ENCODE data around the gene TRIM33. TPM values are rescaled to one million over a fixed set of nuclear protein-coding genes. Genes with fewer than 3 reads are reported as not detected.
"Not testable (repeated sequence)": the region's sequence is repeated elsewhere in the genome, so short reads cannot be mapped to it uniquely, and the experiment has no call there.

Gene TRIM33
- total and polyA plus RNA-seq, 10 of the 15 experiments (the other 5 are each of a cell fraction or from before 2014, with no cell fraction given) = 9.0 to 40.3 (median 22.0) TPM

GRCh38 chr1:114482585-114482984 lies 28.4 kb downstream of the TRIM33 start:
- no peak for DNase-seq (ENCODE audit: low read depth, low spot score)
- TF ChIP-seq GABPA (IDR thresholded peaks at IDR 0.05; ENCODE audit: low read depth) = no peak
- peak; percentile 76 for TF ChIP-seq CBX5 (IDR thresholded peaks at IDR 0.05; ENCODE audit: low read depth)
- 0 out of 4 replicates have a peak, but pooled peaks of 1 of the 2 experiments have one; percentile 51 for TF ChIP-seq ETV6 (conservative IDR thresholded peaks at IDR 0.05 in 1 of 2, IDR thresholded peaks at IDR 0.05 in 1 of 2; ENCODE audit: borderline replicate concordance in 1 of 2, low read depth in 1 of 2)
- no peak for TF ChIP-seq YBX1 (IDR thresholded peaks at IDR 0.05)
- TF ChIP-seq, protein P1, sequence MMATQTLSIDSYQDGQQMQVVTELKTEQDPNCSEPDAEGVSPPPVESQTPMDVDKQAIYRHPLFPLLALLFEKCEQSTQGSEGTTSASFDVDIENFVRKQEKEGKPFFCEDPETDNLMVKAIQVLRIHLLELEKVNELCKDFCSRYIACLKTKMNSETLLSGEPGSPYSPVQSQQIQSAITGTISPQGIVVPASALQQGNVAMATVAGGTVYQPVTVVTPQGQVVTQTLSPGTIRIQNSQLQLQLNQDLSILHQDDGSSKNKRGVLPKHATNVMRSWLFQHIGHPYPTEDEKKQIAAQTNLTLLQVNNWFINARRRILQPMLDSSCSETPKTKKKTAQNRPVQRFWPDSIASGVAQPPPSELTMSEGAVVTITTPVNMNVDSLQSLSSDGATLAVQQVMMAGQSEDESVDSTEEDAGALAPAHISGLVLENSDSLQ (IDR thresholded peaks at IDR 0.05) = peak; percentile 49; the same call in 1 of the 2 replicates
- TF ChIP-seq SPI1 (IDR thresholded peaks at IDR 0.05; ENCODE audit: borderline replicate concordance, insufficient read depth, low read depth, low read length) = peak; percentile 66
- Histone ChIP-seq H3K4me1 (ENCODE audit: control insufficient read depth, insufficient read depth, low read length) (no peaks in the 10 kb centered on the region; the same call in 1 of the 2 replicates), H4K20me1 (ENCODE audit: control insufficient read depth, insufficient read depth) (no peaks in the 10 kb centered on the region), H3K9me3 (replicated peaks; ENCODE audit: control insufficient read depth, insufficient read depth, low read length) (peaks cover 9% of the 10 kb centered on the region), H3K27ac (ENCODE audit: control insufficient read depth, insufficient read depth) (0 out of 2 replicates have a peak overlapping the region, but pooled peaks have one; percentile 14), H3K9ac (ENCODE audit: control insufficient read depth, insufficient read depth, low read length) (no peak overlapping the region), H2AFZ (ENCODE audit: control insufficient read depth, low read depth, low read length) (no peak overlapping the region), H3K27me3 (replicated peaks in 1 of 2; ENCODE audit: control insufficient read depth in 2 of 2, insufficient read depth in 2 of 2, low read length in 1 of 2) (no peaks in the 10 kb centered on the region), H3K4me3 (no peak overlapping the region), H3K36me3 (ENCODE audit: control insufficient read depth in 2 of 2, insufficient read depth in 2 of 2, low read length in 1 of 2) (no peaks in the 10 kb centered on the region; a peak in 2 of 4 replicates), H3K79me2 (ENCODE audit: control insufficient read depth, insufficient read depth, low read length) (peaks cover 26% of the 10 kb centered on the region), H3K4me2 (ENCODE audit: control insufficient read depth, insufficient read depth) (peak overlapping the region; percentile 44)
- CTCF ChIA-PET = interaction anchor here (1.7 kb wide), 1 partner anchor 15 kb away, joined by 5 read pairs; no protein-coding TSS in a partner anchor
- POLR2A ChIA-PET = interaction anchor here (0.7 kb wide), 1 partner anchor 1764 kb away, joined by 3 read pairs; a partner anchor contains a TSS
- intact Hi-C loops (cut with micrococcal nuclease; ENCODE audit: unreplicated experiment) = no loop called here
- WGBS (ENCODE audit: insufficient coverage, insufficient replicate concordance, low lambda C conversion rate, missing lambda C conversion rate) = 22% methylated on average over 3 of the region's 3 CpGs
- ATAC-seq = peak; percentile 93
- in situ Hi-C loops (cut with MboI) = no loop called here
- SMC1A ChIA-PET (ENCODE audit: uncharacterized antibody, unreplicated experiment) = interaction anchor here (1.4 kb wide), 1 partner anchor 36 kb away, joined by 3 read pairs; no protein-coding TSS in a partner anchor
- RAD21 ChIA-PET (ENCODE audit: unreplicated experiment) = no interaction called here
- BruUV-seq (replicated peaks) = no TSS peak
- peak; percentile 44 for FAIRE-seq

GRCh38 chr1:114479636-114480035 lies 31.4 kb downstream of the TRIM33 start:
- CTCF ChIA-PET; H3K9me3 ChIP-seq (replicated peaks; ENCODE audit: control insufficient read depth, insufficient read depth, low read length); in situ Hi-C loops (cut with MboI); POLR2A ChIA-PET; intact Hi-C loops (cut with micrococcal nuclease; ENCODE audit: unreplicated experiment); BruUV-seq (replicated peaks); DNase-seq (ENCODE audit: low read depth, low spot score); RAD21 ChIA-PET (ENCODE audit: unreplicated experiment); H3K4me3 ChIP-seq; H3K4me1 ChIP-seq (ENCODE audit: control insufficient read depth, insufficient read depth, low read length); ATAC-seq; FAIRE-seq; H3K9ac ChIP-seq (ENCODE audit: control insufficient read depth, insufficient read depth, low read length); H3K4me2 ChIP-seq (ENCODE audit: control insufficient read depth, insufficient read depth); H3K27ac ChIP-seq (ENCODE audit: control insufficient read depth, insufficient read depth); H3K27me3 ChIP-seq (replicated peaks in 1 of 2; ENCODE audit: control insufficient read depth in 2 of 2, insufficient read depth in 2 of 2, low read length in 1 of 2); H4K20me1 ChIP-seq (ENCODE audit: control insufficient read depth, insufficient read depth); H3K36me3 ChIP-seq (ENCODE audit: control insufficient read depth in 2 of 2, insufficient read depth in 2 of 2, low read length in 1 of 2); H2AFZ ChIP-seq (ENCODE audit: control insufficient read depth, low read depth, low read length): not testable (repeated sequence)
- H3K79me2 ChIP-seq (ENCODE audit: control insufficient read depth, insufficient read depth, low read length) = peaks cover 36% of the 10 kb centered on the region
- 97% methylated on average over 12 of the region's 17 CpGs for WGBS (ENCODE audit: insufficient coverage, insufficient replicate concordance, low lambda C conversion rate, missing lambda C conversion rate)
- SMC1A ChIA-PET (ENCODE audit: uncharacterized antibody, unreplicated experiment) = interaction anchor here (0.7 kb wide), 1 partner anchor 14 kb away, joined by 3 read pairs; no protein-coding TSS in a partner anchor
